ENCODE data around the gene COL18A1.

COL18A1 gene

GRCh38 chr21:45537746-45538291 is 132.9 kb downstream of the COL18A1 start:
- no peak for DNase-seq

DNA sequence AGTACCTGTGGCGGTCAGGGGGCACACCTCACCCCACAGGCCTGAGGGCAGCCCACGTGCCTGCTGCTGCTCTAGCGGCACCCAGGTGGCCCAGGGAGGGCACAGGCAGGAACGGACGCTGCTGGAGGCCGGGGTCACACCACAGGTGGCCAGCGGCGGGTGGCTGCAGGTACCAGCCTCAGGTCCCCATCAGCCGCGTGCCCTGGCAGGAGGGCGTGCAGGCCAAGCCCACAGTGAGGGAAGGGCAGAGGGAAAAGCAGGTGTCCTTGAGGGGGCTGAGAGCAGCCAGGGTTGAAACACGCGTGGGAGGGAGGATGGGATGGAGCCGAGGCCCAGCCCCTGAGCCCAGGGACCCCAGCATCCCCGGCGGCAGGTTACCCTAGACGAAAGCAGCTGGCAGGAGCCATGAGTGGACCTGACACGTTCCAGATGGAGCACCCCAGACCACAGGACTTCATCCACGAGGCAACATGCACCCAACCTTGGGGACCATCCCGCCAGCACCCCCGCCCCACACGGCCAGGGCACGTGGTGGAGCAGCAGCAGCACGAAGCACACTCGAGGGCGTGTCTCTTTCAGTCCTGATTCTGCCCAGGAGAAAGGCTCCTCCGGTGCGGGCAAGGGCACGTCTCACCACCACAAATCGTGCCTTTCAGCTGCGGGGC is 133.5 kb downstream of the COL18A1 start:
- no peak for DNase-seq

DNA sequence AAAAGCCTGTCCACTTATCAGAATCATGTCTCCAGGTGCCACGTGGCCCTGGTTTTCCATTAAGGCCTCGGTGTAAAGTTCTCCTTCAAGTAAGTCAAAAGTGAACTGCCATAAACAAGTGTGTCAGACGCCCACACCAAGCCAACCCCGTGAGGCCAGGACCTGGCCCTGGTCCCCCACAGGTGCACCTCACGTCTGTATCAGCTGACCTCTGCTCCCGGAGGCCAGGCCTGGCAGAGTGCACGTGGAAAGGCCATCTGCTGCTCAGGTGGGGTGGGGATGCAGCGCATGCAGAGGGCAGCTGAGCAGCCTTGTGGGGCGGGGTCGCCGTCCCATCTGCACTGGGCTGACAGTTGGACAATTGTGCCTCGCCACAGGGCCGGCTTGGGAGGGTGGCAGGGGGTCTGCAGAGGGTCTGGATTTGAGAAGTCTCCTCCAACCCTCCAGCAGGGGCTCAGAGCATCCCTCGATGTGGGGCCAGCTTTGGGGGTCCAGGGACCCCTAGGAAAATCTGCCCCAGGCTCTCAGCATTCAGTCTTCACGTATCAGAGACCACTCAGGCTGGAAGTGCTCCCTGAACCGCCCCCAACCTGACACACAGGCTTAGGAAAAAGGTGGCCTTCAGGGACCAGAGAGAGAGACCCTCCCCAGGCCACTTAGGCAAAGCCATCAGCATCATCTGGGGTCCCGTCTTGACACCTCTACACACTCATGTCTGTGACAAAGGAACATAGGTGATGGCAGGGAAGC is 134.3 kb downstream of the COL18A1 start:
- DNase-seq = no peak

DNA sequence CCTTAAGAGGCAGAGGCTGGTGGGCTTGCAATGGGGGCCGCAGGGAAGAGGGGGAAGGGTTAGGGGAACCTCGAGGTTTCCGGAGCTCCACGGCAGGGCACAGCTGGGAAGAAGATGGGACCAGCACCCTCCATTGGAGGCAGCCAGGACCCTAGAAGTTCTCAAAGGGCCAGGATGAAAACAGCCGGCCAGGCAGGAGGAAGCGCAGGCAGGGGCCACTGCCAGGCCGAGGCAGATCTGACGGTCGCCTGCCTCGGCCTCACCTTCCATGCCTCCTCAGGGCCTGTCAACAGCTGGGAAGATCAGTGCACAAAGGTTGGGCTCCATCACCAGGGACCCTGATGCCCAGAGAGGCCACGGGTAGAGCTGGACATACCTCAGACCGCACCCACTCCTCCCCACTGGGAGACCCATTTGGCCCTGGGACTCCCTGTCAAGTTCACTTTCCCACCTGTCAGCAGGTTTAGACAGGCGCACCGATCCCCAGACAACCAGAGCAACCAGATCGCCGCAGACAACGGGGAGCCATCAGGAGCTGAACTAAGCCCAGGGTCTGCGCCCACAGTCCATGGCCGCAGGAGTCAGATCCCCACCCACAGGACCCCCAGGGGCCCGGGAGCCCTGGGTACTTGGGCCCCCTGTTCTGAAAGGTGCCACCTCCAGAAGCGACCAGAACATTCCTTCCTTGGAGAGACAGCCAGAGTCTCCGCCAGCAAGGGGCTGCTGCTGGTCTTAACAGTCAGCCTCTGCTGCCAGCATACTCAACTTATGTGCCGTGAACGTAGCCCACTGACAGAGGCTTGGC is 135.0 kb downstream of the COL18A1 start:
- no peak for DNase-seq

GRCh38 chr21:45540601-45540970 is 135.6 kb downstream of the COL18A1 start:
- no peak for DNase-seq

DNA sequence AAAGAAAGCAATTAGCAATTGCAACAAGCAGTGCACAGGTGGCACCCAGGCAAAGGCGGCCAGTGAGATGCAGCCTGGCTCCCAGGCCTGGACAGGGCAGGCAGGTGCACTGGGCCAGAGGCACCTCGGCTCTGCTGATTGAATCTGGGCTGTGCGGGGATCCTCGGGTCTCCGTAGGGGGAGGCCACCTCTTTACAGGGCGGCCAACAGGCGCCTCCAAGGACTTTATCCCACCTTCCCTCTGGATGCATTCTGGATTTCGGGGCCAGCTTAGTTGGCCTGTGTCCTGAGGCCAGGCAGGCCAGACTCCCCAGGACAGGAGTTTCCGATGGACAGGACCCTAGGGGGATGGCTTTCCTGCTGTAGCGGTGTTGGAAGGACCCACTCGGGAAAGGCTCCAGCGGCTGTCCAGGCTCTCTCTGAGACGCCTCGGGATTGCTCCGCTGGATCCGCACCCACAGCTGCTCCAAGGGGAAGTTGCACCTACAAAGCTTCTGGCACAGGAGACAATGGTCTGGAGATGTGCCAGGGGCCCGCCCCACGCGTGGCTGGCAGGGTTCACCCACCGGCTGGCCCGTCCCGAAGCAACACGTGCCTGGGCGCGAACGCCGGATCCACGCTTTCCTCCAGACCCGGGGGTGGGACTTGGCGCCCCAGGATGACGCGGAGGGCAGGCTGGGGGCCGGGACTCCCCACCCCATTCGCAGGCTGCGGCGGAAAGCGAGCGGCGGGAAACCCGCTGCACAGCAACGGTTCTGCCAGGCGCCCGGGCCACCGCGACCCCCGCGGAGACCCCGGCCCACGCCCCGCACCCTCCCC is 136.5 kb downstream of the COL18A1 start:
- DNase-seq = peak; percentile 40

DNA sequence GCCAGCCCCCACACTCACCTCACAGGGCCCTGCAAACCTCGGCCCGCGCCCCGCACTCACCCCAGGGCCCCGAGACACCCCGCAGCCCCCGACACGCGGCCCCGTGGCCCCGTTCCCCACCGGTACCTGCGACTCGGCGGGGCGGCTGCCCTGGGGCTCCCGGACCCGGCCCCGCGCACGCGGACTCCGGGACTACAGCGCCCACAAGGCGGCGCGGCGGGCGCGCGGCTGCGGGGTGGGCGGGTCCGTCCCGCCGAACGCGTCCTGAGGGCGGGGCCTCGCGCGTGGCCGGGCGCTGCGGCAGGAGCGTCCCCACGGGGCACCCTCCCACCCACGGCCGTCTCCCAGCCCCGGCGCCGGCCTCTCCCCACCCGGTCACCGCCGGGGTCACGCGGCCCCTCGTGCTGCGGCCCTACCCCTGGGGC is 137.3 kb downstream of the COL18A1 start, which contains the start of gene SLC19A1:
Gene SLC19A1, minus strand, starts transcription at position 199 of the 425 bp plus-strand sequence. CDS start 4,481 bp downstream, outside the sequence.
- peak; percentile 50 to 66 for DNase-seq

DNA sequence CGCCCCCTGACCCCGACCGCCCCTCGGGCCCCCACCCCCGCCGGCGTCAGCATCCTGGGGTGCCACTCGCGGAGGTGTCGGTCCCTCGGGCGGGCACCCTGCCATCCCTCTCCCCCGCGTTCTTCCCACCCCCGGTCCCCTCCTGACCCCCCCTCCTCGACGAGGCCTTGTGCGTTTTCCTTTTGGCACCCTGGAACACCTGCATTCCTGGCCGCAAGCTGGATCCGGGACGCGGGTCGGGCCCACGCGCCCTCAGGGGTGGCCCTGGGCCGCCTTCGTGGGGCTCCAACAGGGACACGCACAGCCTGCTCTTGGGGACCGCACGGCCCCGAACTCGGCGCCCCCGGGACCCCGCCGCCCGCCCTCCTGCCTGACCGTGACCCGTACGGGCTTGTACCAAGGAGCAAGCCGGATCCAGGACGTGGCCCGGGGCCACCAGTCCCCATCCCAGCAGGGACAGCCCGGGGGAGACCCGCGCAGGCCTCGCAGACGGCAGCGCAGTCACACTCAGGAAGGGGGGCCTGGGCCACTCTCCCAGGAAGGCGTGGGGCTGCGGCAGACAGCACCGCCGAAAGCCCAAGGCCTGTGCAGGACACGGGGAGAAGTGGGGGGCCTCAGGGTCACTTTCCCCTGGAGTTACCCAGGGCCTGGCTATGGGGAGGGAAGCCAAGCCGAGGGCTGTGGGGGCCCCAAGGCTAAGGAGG is 137.9 kb downstream of the COL18A1 start:
- DNase-seq = no peak

DNA sequence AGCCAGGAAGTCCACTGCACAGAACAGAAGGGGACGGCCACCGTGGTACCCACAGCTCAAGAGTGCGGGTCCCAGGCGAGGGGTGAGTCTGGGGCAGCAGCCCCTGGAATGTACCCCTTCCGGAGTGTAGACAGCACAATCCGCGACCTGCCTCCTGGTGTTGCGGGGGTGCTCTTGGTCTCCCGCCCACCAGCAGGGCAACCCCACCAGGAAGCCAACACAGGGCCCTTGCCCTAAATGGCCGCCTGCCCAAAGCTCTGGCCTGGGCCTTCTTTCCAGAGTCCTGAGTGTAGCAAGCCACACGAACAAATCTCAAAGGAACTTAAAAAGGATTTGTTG is 138.4 kb downstream of the COL18A1 start:
- no peak for DNase-seq

GRCh38 chr21:45543710-45544448 is 138.9 kb downstream of the COL18A1 start:
- DNase-seq = no peak

DNA sequence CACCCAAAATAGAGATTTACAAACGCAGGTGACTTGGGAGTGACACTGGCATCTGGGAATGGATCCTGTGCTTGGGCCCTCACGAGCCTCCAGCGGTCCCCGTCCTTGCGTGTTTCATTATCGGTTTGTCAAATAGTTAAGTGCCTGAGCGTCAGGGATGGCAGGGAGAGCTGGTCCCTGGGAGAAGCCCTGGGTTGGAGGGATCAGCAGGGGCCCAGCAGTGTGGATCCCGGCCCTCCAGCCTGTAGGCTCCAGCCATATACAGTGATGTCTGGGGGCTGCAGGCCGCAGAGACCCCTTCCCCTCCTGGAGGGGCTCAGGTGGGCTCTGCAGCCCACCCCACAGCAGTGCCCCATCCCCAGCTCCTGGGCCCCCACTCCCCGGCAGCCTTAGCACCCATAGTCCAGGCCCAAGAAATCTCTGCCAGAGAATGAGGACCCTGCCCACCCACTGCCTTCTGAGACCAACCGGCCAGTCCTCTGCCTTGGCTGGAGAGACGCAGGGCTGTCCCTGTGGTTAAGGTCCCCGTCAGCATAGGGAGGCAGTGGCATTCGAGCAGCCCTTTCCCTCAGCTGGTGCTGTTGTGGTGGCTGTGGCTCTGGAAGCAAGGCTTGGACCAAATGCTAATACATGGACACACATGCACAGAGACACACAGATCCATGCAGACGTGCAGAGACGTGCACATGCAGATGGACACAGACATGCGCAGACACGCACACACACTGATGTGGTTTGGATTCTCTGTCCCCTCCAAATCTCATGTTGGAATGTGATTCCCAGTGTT is 139.7 kb downstream of the COL18A1 start:
- DNase-seq = no peak

DNA sequence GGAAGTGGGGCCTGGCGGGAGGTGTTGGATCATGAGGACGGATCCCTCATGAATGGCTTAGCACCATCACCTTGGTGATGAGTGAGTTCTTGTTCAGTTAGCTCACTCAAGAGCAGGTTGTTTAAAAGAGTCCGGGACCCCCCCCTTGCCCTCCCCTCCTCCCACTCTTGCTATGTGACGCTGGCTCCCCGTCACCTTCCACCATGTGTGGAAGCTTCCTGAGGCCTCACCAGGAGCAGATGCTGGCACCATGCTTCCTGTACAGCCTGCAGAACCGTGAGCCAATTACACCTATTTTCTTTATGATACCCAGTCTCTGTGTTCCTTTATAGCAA is 140.2 kb downstream of the COL18A1 start:
- no peak for DNase-seq

GRCh38 chr21:45545691-45546531 is 140.9 kb downstream of the COL18A1 start:
- DNase-seq = no peak

GRCh38 chr21:45546636-45547544 is 141.9 kb downstream of the COL18A1 start:
- DNase-seq = no peak

- DNase-seq = no peak
Observed at GRCh38 chr21:45547545-45547900, 142.6 kb downstream of the COL18A1 start.

DNA sequence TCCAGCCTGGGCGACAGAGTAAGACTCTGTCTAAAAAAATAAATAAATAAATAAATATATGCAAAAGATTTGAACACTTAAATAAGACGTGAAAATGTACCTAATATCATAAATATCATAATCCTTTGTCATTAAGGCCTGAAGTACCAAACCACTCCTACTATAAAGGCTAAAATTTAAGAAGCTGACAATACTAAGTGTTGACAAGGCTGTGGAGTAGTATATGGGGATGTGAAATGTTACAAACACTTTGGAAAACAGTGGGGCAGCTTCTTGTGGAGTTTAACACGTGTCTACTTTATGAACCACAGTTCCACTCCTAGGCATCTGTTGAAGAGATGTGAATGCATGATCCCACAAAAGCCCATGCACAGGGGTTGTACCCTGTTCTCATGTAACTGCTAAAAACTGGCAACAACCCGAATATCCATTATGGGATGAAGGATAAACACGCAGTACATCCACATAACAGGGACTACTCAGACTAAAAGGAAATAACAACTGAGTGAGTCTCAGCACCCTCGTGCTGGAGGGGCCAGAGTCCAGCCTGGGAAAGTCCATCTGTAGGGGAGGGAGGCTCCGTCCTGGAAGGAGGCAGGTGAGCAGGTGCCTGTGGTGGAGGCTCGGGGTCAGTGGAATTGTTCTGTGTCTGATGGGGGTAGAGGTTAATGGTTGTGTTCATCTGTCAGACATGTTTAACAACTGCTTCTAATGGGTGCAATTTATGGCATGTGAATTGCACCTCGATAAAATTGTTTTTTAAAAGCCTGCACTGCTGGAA is 143.9 kb downstream of the COL18A1 start:
- no peak for DNase-seq

DNA sequence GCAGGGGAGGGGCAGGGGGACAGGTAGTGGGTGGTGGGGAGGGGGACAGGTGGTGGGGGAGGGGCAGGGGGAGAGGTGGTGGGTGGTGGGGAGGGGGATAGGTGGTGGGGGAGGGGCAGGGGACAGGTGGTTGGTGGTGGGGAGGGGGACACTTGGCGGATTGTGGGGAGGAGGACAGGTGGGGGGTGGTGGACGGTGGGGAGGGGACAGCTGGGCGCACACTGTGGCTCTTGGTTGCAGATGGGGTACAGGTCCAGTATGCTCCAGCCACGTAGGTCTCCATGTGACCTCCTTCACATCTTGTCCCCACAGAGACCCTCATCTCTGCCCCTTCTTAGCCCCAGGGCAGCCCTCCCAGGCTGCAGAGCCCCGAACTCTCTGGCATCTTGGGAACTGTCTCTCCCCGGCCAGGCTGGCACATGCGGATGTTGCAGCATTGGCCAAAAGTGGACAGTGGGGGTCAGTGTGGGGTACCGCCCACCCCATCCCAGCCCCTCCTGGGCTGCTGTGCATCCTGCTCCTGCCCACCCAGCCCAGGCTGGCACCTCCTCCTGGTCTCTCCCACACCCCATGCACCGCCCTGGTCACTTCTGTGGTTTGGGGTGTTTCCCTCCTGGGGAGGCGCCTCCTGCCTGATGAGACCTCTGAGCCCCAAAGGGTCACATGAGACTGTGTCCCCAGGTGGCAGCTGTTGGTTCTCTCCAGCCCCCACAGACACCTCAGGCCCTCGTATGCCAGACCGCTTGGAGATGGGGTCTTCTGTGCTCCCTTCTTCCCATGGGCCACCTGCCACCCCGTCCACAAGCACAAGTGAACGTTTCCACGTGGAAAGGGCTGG is 144.9 kb downstream of the COL18A1 start:
- no peak for DNase-seq

Data from inflammatory macrophage treated with lipopolysaccharide for 1 hour (primary cell).